Caco-2 (cell line): Measurements from ENCODE around the gene CDH16. TPM values are rescaled to one million over a fixed set of nuclear protein-coding genes. Genes with fewer than 3 reads are reported as not detected.

ENCODE experiments used
- BruUV-seq: library from RNA; stranded (reverse); fragments of 400-500 nt; replicated peaks from 2 replicates; lab custom pipeline; 2021; lab: Mats Ljungman, UMichigan
- CTCF ChIA-PET: fragments of 300-600 bp; sonication (Branson Sonifier 250); formaldehyde crosslinking; loops from one replicate; lab custom pipeline; 2022; ENCODE audit warnings: antibody characterized with exemption; lab: Charles Lee
- POLR2A ChIA-PET: fragments of 300-600 bp; sonication (Branson Sonifier 250); formaldehyde crosslinking; loops from one replicate; lab custom pipeline; 2022; ENCODE audit warnings: antibody characterized with exemption; lab: Charles Lee
- DNase-seq, 2 experiments: peaks; one replicate each; pipeline versions ENCODE4 v3.0.0 to v3.0.0-alpha.2; 2020 to 2022
- H3K27me3 ChIP-seq: replicated peaks from 2 replicates; pipeline ENCODE4 v1.6.0; 2011; ENCODE audit warnings: low read length; ENCODE audit not compliant: control insufficient read depth, insufficient read depth
- H3K36me3 ChIP-seq: 2 replicates; pipeline ENCODE4 v1.5.1; 2011; ENCODE audit warnings: low read length; ENCODE audit not compliant: control insufficient read depth, insufficient read depth
- H3K4me1 ChIP-seq: fragments of 250-450 bp; sonication (Bioruptor Pico); 2 replicates; pipeline ENCODE4 v1.5.1; 2020; ENCODE audit warnings: mild to moderate bottlenecking
- H3K4me3 ChIP-seq: 2 replicates; pipeline ENCODE4 v1.5.1; 2011; ENCODE audit warnings: low read depth, mild to moderate bottlenecking, control low read depth, low read length
- H3K9me3 ChIP-seq: fragments of 250-450 bp; sonication (Bioruptor Pico); 2 replicates; pipeline ENCODE4 v1.5.1; 2020; ENCODE audit warnings: mild to moderate bottlenecking, moderate library complexity
- H3K27ac Mint-ChIP-seq: one replicate; pipeline ENCODE4 v1.8.0; 2022; ENCODE audit warnings: mixed read lengths; ENCODE audit not compliant: unreplicated experiment
- H3K27me3 Mint-ChIP-seq: one replicate; pipeline ENCODE4 v1.8.0; 2022; ENCODE audit warnings: mixed read lengths; ENCODE audit not compliant: insufficient read depth, unreplicated experiment
- H3K36me3 Mint-ChIP-seq: one replicate; pipeline ENCODE4 v1.8.0; 2022; ENCODE audit warnings: mild to moderate bottlenecking, mixed read lengths; ENCODE audit not compliant: insufficient read depth, unreplicated experiment
- H3K4me1 Mint-ChIP-seq: one replicate; pipeline ENCODE4 v1.8.0; 2022; ENCODE audit warnings: low read depth, mixed read lengths; ENCODE audit not compliant: unreplicated experiment
- H3K4me3 Mint-ChIP-seq: one replicate; pipeline ENCODE4 v1.8.0; 2022; ENCODE audit warnings: mild to moderate bottlenecking, moderate library complexity, mixed read lengths; ENCODE audit not compliant: unreplicated experiment
- H3K9me3 Mint-ChIP-seq: one replicate; pipeline ENCODE4 v1.8.0; 2022; ENCODE audit warnings: mixed read lengths; ENCODE audit not compliant: unreplicated experiment
- CTCF ChIP-seq, 2 experiments: fragments of 200-600 bp in 1 of 2; IDR thresholded peaks; 1 replicate in 1 of 2; 2 replicates in 1 of 2; pipeline versions ENCODE4 v1.5.1 to v1.8.0; 2011 to 2022; ENCODE audit warnings: antibody characterized with exemption in 1 of 2, control low read depth in 1 of 2, inconsistent platforms in 1 of 2, low read depth in 1 of 2, low read length in 1 of 2, mild to moderate bottlenecking in 1 of 2, moderate library complexity in 1 of 2; ENCODE audit not compliant: insufficient read depth in 1 of 2, severe bottlenecking in 1 of 2, unreplicated experiment in 1 of 2
- intact Hi-C: fragments of 100-400 bp; cut with micrococcal nuclease; formaldehyde crosslinking; loops from one replicate; pipeline ENCODE4 v1.10.0; 2022; ENCODE audit not compliant: unreplicated experiment
- total RNA-seq: library from RNA; stranded (reverse); gene quantifications from 2 replicates; pipeline ENCODE4 v1.2.3, GENCODE V29; 2022

CDH16 gene
- total RNA-seq, 1 experiment from 2014 or later: 0.48 TPM

- Histone ChIP-seq H3K4me3 (no peak overlapping the region), H3K27me3 (no peaks in the 10 kb centered on the region), H3K36me3 (no peaks in the 10 kb centered on the region), H3K4me1 (peaks cover 58% of the 10 kb centered on the region), H3K9me3 (no peaks in the 10 kb centered on the region)
- intact Hi-C loops: no loop called here
- Mint-ChIP-seq H3K27ac (no peak overlapping the region), H3K36me3 (no peaks in the 10 kb centered on the region), H3K27me3 (no peaks in the 10 kb centered on the region), H3K4me3 (no peak overlapping the region), H3K4me1 (peaks cover 32% of the 10 kb centered on the region), H3K9me3 (no peaks in the 10 kb centered on the region)
- no peak for TF ChIP-seq CTCF (IDR thresholded peaks at IDR 0.05; ENCODE audit: insufficient read depth in 1 of 2, low read depth in 1 of 2, low read length in 1 of 2, severe bottlenecking in 1 of 2, unreplicated experiment in 1 of 2)
- no peak for DNase-seq
- POLR2A ChIA-PET: no interaction called here
- CTCF ChIA-PET: interaction anchor here (0.7 to 1.3 kb wide), 2 partner anchors 25 to 51 kb away, joined by 3 to 6 read pairs; no protein-coding TSS in a partner anchor
- BruUV-seq: no TSS peak
Observed at GRCh38 chr16:66902648-66903543, 15.8 kb downstream of the CDH16 start.

- Histone ChIP-seq H3K27me3 (no peaks in the 10 kb centered on the region), H3K36me3 (no peaks in the 10 kb centered on the region), H3K9me3 (no peaks in the 10 kb centered on the region), H3K4me3 (no peak overlapping the region), H3K4me1 (peaks cover 68% of the 10 kb centered on the region)
- no peaks in the 10 kb centered on the region for H3K9me3 Mint-ChIP-seq
- TF ChIP-seq CTCF (IDR thresholded peaks at IDR 0.05; ENCODE audit: insufficient read depth in 1 of 2, low read depth in 1 of 2, low read length in 1 of 2, severe bottlenecking in 1 of 2, unreplicated experiment in 1 of 2): no peak
- no TSS peak for BruUV-seq
- no peaks in the 10 kb centered on the region for H3K27me3 Mint-ChIP-seq
- no peaks in the 10 kb centered on the region for H3K36me3 Mint-ChIP-seq
- H3K4me1 Mint-ChIP-seq: peaks cover 42% of the 10 kb centered on the region
- no peak overlapping the region for H3K4me3 Mint-ChIP-seq
- POLR2A ChIA-PET: no interaction called here
- intact Hi-C loops: no loop called here
- no peak overlapping the region for H3K27ac Mint-ChIP-seq
- no peak for DNase-seq
- CTCF ChIA-PET: interaction anchor here (0.9 kb wide), 1 partner anchor 34 kb away, joined by 3 read pairs; no protein-coding TSS in a partner anchor
Observed at GRCh38 chr16:66901626-66902025, 17.1 kb downstream of the CDH16 start.

DNA sequence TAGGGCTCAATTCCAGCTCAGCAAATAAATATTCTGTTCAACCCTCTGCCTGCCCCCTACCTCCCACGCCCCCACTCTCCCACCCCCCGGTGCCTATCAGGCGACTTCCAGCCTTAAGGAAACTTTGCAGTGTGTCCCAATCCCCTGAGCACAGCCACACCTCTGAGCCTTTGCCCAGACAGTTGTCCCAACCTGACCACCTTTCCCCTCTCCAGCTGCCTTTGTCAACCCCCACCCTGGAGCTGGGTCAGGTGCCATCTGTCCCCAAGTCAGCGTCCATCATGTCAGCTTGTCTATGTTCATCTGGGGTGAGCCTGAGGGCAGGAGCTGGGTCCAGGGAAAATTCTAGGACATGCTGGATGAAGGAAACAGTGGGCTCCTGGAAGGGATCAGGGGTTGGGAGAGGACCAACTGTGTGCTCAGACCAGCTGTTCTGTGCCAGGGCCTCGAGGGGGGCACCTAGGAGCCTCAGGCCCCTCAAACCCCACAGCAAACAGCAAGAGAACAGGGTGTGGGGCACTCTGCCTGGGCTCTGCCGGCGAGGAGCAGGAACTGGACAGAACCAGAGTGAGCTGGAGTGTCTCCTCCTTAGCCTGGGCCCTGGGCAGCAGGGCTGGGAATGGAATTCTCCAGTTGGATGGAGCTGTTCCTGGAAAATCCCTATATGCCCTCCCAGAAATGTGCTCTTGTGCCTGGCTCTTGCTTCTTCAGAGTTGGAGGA lies 17.8 kb downstream of the CDH16 start:
- ChIA-PET POLR2A (no interaction called here), CTCF (interaction anchor here (0.6 to 0.9 kb wide), 2 partner anchors 33 to 47 kb away, joined by 3 read pairs; no protein-coding TSS in a partner anchor)
- peaks cover 42% of the 10 kb centered on the region for H3K4me1 Mint-ChIP-seq
- Histone ChIP-seq H3K4me3 (no peak overlapping the region), H3K36me3 (no peaks in the 10 kb centered on the region), H3K9me3 (no peaks in the 10 kb centered on the region), H3K27me3 (no peaks in the 10 kb centered on the region), H3K4me1 (peaks cover 68% of the 10 kb centered on the region)
- H3K4me3 Mint-ChIP-seq: no peak overlapping the region
- intact Hi-C loops: no loop called here
- H3K27ac Mint-ChIP-seq: peak overlapping the region; percentile 69
- DNase-seq: no peak
- H3K27me3 Mint-ChIP-seq: no peaks in the 10 kb centered on the region
- no TSS peak for BruUV-seq
- no peak for TF ChIP-seq CTCF (IDR thresholded peaks at IDR 0.05; ENCODE audit: insufficient read depth in 1 of 2, low read depth in 1 of 2, low read length in 1 of 2, severe bottlenecking in 1 of 2, unreplicated experiment in 1 of 2)
- H3K36me3 Mint-ChIP-seq: no peaks in the 10 kb centered on the region
- no peaks in the 10 kb centered on the region for H3K9me3 Mint-ChIP-seq
